ENCODE results near the gene GSG1L2.

GRCh38 chr17:9837551-9838471 is 15.9 kb upstream of the GSG1L2 start:
- TF ChIP-seq CTCF (IDR thresholded peaks at IDR 0.05; ENCODE audit: low read depth, low read length, missing input control) (no peak), TAF1 (conservative IDR thresholded peaks at IDR 0.05) (no peak), RAD21 (IDR thresholded peaks at IDR 0.05) (no peak), REST (IDR thresholded peaks at IDR 0.05) (no peak), GABPA (IDR thresholded peaks at IDR 0.05 in 1 of 2, conservative IDR thresholded peaks at IDR 0.05 in 1 of 2) (no peak), MAX (IDR thresholded peaks at IDR 0.05) (no peak), SP1 (IDR thresholded peaks at IDR 0.05) (no peak), ATF3 (IDR thresholded peaks at IDR 0.05) (no peak), ZBTB33 (IDR thresholded peaks at IDR 0.05) (no peak), FOXA2 (IDR thresholded peaks at IDR 0.05) (no peak)

Data from liver (tissue), 3 donors.